ENCODE measurements around the gene SPTBN4. TPM values are rescaled to one million over a fixed set of nuclear protein-coding genes. Genes with fewer than 3 reads are reported as not detected.

The SPTBN4 gene
- total and polyA plus RNA-seq, 10 of the 15 experiments (the other 5 are each of a cell fraction or from before 2014, with no cell fraction given): 0.04 to 1.1 (median 0.34) TPM; not detected in 1

GRCh38 chr19:40612831-40613689 lies 146.3 kb downstream of the SPTBN4 start (continued):
- TF ChIP-seq CHD1 (IDR thresholded peaks at IDR 0.05; ENCODE audit: low read depth, low read length): no peak
- TF ChIP-seq, protein P1, sequence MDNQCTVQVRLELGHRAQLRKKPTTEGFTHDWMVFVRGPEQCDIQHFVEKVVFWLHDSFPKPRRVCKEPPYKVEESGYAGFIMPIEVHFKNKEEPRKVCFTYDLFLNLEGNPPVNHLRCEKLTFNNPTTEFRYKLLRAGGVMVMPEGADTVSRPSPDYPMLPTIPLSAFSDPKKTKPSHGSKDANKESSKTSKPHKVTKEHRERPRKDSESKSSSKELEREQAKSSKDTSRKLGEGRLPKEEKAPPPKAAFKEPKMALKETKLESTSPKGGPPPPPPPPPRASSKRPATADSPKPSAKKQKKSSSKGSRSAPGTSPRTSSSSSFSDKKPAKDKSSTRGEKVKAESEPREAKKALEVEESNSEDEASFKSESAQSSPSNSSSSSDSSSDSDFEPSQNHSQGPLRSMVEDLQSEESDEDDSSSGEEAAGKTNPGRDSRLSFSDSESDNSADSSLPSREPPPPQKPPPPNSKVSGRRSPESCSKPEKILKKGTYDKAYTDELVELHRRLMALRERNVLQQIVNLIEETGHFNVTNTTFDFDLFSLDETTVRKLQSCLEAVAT (IDR thresholded peaks at IDR 0.05): peak; percentile 35; the same call in 1 of the 2 replicates
- no peak for TF ChIP-seq SUZ12 (IDR thresholded peaks at IDR 0.05; ENCODE audit: unreplicated experiment)
- no peak for TF ChIP-seq ZNF274 (IDR thresholded peaks at IDR 0.05; ENCODE audit: insufficient read depth, insufficient read length)
- TF ChIP-seq ZBTB40 (IDR thresholded peaks at IDR 0.05; ENCODE audit: borderline replicate concordance): peak; percentile 87; the same call in 1 of the 2 replicates
- peak; percentile 37; the same call in 1 of the 2 replicates for TF ChIP-seq RB1 (IDR thresholded peaks at IDR 0.05; ENCODE audit: borderline replicate concordance)
- peak; percentile 92 for TF ChIP-seq IKZF1 (conservative IDR thresholded peaks at IDR 0.05)
- TF ChIP-seq TBL1XR1 (IDR thresholded peaks at IDR 0.05; ENCODE audit: low read depth, low read length): 0 out of 2 replicates have a peak, but pooled peaks have one; percentile 5
- TF ChIP-seq, protein P2, sequence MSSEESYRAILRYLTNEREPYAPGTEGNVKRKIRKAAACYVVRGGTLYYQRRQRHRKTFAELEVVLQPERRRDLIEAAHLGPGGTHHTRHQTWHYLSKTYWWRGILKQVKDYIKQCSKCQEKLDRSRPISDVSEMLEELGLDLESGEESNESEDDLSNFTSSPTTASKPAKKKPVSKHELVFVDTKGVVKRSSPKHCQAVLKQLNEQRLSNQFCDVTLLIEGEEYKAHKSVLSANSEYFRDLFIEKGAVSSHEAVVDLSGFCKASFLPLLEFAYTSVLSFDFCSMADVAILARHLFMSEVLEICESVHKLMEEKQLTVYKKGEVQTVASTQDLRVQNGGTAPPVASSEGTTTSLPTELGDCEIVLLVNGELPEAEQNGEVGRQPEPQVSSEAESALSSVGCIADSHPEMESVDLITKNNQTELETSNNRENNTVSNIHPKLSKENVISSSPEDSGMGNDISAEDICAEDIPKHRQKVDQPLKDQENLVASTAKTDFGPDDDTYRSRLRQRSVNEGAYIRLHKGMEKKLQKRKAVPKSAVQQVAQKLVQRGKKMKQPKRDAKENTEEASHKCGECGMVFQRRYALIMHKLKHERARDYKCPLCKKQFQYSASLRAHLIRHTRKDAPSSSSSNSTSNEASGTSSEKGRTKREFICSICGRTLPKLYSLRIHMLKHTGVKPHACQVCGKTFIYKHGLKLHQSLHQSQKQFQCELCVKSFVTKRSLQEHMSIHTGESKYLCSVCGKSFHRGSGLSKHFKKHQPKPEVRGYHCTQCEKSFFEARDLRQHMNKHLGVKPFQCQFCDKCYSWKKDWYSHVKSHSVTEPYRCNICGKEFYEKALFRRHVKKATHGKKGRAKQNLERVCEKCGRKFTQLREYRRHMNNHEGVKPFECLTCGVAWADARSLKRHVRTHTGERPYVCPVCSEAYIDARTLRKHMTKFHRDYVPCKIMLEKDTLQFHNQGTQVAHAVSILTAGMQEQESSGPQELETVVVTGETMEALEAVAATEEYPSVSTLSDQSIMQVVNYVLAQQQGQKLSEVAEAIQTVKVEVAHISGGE (CRISPR knock-in tag; IDR thresholded peaks at IDR 0.05): peak; percentile 65
- TF ChIP-seq, protein P3, sequence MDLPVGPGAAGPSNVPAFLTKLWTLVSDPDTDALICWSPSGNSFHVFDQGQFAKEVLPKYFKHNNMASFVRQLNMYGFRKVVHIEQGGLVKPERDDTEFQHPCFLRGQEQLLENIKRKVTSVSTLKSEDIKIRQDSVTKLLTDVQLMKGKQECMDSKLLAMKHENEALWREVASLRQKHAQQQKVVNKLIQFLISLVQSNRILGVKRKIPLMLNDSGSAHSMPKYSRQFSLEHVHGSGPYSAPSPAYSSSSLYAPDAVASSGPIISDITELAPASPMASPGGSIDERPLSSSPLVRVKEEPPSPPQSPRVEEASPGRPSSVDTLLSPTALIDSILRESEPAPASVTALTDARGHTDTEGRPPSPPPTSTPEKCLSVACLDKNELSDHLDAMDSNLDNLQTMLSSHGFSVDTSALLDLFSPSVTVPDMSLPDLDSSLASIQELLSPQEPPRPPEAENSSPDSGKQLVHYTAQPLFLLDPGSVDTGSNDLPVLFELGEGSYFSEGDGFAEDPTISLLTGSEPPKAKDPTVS (IDR thresholded peaks at IDR 0.05; ENCODE audit: low read depth, low read length): no peak
- no peak for TF ChIP-seq ZZZ3 (IDR thresholded peaks at IDR 0.05; ENCODE audit: control insufficient read depth, insufficient read length, low read depth)
- peak in 1 of 2 experiments; percentile 22; a peak in 1 of 4 replicates for TF ChIP-seq IKZF2 (IDR thresholded peaks at IDR 0.05)
- TF ChIP-seq GABPA (IDR thresholded peaks at IDR 0.05; ENCODE audit: low read depth): peak; percentile 82; the same call in 1 of the 2 replicates
- TF ChIP-seq BHLHE40 (IDR thresholded peaks at IDR 0.05; ENCODE audit: borderline replicate concordance in 1 of 2, low read depth in 2 of 2, low read length in 1 of 2): peak; percentile 13 to 62; a peak in 1 of 4 replicates
- TF ChIP-seq TARDBP (IDR thresholded peaks at IDR 0.05; ENCODE audit: borderline replicate concordance): 0 out of 2 replicates have a peak, but pooled peaks have one; percentile 41
- no peak for TF ChIP-seq TCF12 (IDR thresholded peaks at IDR 0.05; ENCODE audit: low read depth, low read length)
